CD4-positive, alpha-beta memory T cell (primary cell): ENCODE data around the gene ANKRD11. TPM values are rescaled to one million over a fixed set of nuclear protein-coding genes. Genes with fewer than 3 reads are reported as not detected.

Experiments used
- CTCF ChIA-PET: fragments of 350-600 bp; sonication (Branson Sonifier 250); formaldehyde crosslinking; loops from one replicate; lab custom pipeline; 2021; ENCODE audit warnings: inconsistent platforms; ENCODE audit not compliant: partially characterized antibody; lab: Charles Lee
- POLR2A ChIA-PET: fragments of 350-600 bp; sonication (Branson Sonifier 250); formaldehyde crosslinking; loops from one replicate; lab custom pipeline; 2021; ENCODE audit not compliant: partially characterized antibody; lab: Charles Lee
- DNase-seq, 5 donors: peaks; one replicate each; pipeline versions ENCODE4 v3.0.0 to v3.0.0-alpha.2; 2020 to 2022; ENCODE audit warnings: mixed read lengths in 1 of 5
- H3K27ac ChIP-seq: one replicate; pipeline ENCODE4 v1.7.0; 2013; ENCODE audit warnings: low read depth, low read length
- H3K27me3 ChIP-seq: 2 replicates; pipeline ENCODE4 v1.7.0; 2013; ENCODE audit warnings: mild to moderate bottlenecking, low read length, moderate library complexity; ENCODE audit not compliant: insufficient read depth
- H3K36me3 ChIP-seq: 2 replicates; pipeline ENCODE4 v1.7.0; 2013; ENCODE audit warnings: mild to moderate bottlenecking, low read length, moderate library complexity; ENCODE audit not compliant: insufficient read depth
- H3K4me1 ChIP-seq: 2 replicates; pipeline ENCODE4 v1.7.0; 2013; ENCODE audit warnings: mild to moderate bottlenecking, low read length, moderate library complexity; ENCODE audit not compliant: insufficient read depth
- H3K4me3 ChIP-seq, 2 donors: one replicate each; pipeline ENCODE4 v1.7.0; 2013; ENCODE audit warnings: low read length in 2 of 2, mild to moderate bottlenecking in 1 of 2
- H3K9me3 ChIP-seq, 2 donors: one replicate each; pipeline ENCODE4 v1.7.0; 2013; ENCODE audit warnings: low read length in 2 of 2, control low read depth in 1 of 2; ENCODE audit not compliant: control insufficient read depth in 1 of 2
- H3K27ac Mint-ChIP-seq, 7 donors: one replicate each; pipeline ENCODE4 v1.8.0; 2020 to 2021; ENCODE audit warnings: mixed read lengths in 7 of 7, mild to moderate bottlenecking in 6 of 7, inconsistent platforms in 3 of 7, moderate library complexity in 3 of 7
- H3K27me3 Mint-ChIP-seq, 2 donors: one replicate each; pipeline ENCODE4 v1.8.0; 2020 to 2021; ENCODE audit warnings: mixed read lengths in 2 of 2
- H3K36me3 Mint-ChIP-seq, 2 donors: one replicate each; pipeline ENCODE4 v1.8.0; 2020 to 2021; ENCODE audit warnings: mixed read lengths in 2 of 2, inconsistent platforms in 1 of 2, mild to moderate bottlenecking in 1 of 2
- H3K4me1 Mint-ChIP-seq, 4 donors: one replicate each; pipeline ENCODE4 v1.8.0; 2020 to 2021; ENCODE audit warnings: mixed read lengths in 4 of 4, mild to moderate bottlenecking in 1 of 4
- H3K4me3 Mint-ChIP-seq, 8 donors: one replicate each; pipeline ENCODE4 v1.8.0; 2020 to 2021; ENCODE audit warnings: mixed read lengths in 8 of 8, mild to moderate bottlenecking in 7 of 8, moderate library complexity in 6 of 8, inconsistent platforms in 3 of 8
- H3K9me3 Mint-ChIP-seq, 8 donors: one replicate each; pipeline ENCODE4 v1.8.0; 2020 to 2021; ENCODE audit warnings: mixed read lengths in 8 of 8, mild to moderate bottlenecking in 5 of 8, inconsistent platforms in 3 of 8, moderate library complexity in 1 of 8
- intact Hi-C: fragments of 100-400 bp; cut with micrococcal nuclease; formaldehyde crosslinking; loops from one replicate; pipeline ENCODE4 v1.15.1; 2023
- polyA plus RNA-seq, 2 donors: library from polyadenylated mRNA; unstranded; fragments of 300-500 nt; fragmentation: Illumina TruSeq; gene quantifications; one replicate each; pipeline ENCODE4 v1.2.3, GENCODE V29; 2021
- total RNA-seq, 2 experiments: library from RNA; stranded (reverse); gene quantifications; one replicate each; pipeline ENCODE4 v1.2.3, GENCODE V29; 2021

ANKRD11 gene
- total and polyA plus RNA-seq, 4 experiments from 2014 or later: 3.9 to 246 (median 140) TPM

DNA sequence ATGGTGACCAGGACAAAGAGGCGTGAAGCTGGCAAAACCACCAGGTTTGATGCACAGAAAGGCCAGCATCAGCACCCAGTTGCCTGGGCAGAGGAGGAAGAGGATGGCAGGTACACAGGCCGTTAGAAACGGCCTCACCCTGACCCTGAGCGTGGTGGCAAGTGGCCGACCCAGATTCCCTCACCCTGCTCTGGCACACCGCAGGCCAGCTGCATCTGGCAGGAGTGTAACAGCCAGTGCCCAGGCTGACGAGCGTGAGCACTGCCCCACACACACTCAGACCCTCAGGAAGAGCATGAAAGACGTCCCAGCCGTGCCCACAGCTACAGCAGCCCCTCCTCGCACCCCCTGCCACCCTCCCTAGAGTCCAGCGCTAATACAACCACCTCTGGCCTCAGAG, 82.0 kb downstream of the ANKRD11 start:
- Histone ChIP-seq H3K4me1 (peaks cover 100% of the 10 kb centered on the region), H3K27me3 (no peaks in the 10 kb centered on the region), H3K4me3 (no peak overlapping the region), H3K9me3 (no peaks in the 10 kb centered on the region), H3K36me3 (no peaks in the 10 kb centered on the region), H3K27ac (peak overlapping the region; percentile 66)
- peaks cover 0 to 12% of the 10 kb centered on the region in 2 donors for H3K36me3 Mint-ChIP-seq
- CTCF ChIA-PET: interaction anchor here (0.7 to 1.1 kb wide), 5 partner anchors 44 to 120 kb away, joined by 3 to 5 read pairs (median 4); no protein-coding TSS in a partner anchor
- POLR2A ChIA-PET: interaction anchor here (0.5 to 4.0 kb wide), 7 partner anchors 12 to 93 kb away, joined by 3 to 31 read pairs (median 7); partner anchors contain the start of gene ANKRD11
- H3K27ac Mint-ChIP-seq: peak overlapping the region; percentile 93 to 97 (median 95)
- H3K27me3 Mint-ChIP-seq: no peaks in the 10 kb centered on the region
- peak overlapping the region; percentile 18 to 86 (median 73) for H3K4me3 Mint-ChIP-seq
- H3K9me3 Mint-ChIP-seq: no peaks in the 10 kb centered on the region
- no peak for DNase-seq
- peaks cover 67 to 95% (median 87%) of the 10 kb centered on the region in 4 donors for H3K4me1 Mint-ChIP-seq
- intact Hi-C loops: loop anchor here (2.0 to 5.0 kb wide), 2 partner anchors 48 to 99 kb away; partner anchors contain the start of gene SPG7

DNA sequence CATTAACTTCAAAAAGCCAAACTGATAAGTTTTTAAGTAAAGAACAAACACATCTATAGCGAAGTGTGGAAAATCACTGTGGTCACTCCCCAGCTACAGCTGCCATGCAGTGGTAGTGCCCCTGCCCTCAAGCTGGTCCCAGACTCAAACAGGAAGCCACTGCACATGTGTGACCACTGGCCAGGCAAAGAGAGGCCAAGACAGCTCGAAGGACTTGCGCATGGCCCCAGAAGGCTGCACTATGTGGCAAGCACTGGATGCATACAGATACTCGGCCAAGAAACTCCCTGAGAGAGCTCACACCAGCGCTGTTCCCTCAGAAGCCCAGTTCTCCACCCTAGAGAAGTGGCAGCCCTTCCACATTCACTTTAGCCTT, 82.4 kb downstream of the ANKRD11 start:
- Mint-ChIP-seq H3K27me3 (no peaks in the 10 kb centered on the region), H3K4me3 (peak overlapping the region; percentile 66 to 86 (median 76)), H3K27ac (peak overlapping the region; percentile 93 to 97 (median 95)), H3K4me1 (peaks cover 70 to 95% (median 88%) of the 10 kb centered on the region in 4 donors), H3K9me3 (no peaks in the 10 kb centered on the region), H3K36me3 (peaks cover 0 to 15% of the 10 kb centered on the region in 2 donors)
- Histone ChIP-seq H3K36me3 (no peaks in the 10 kb centered on the region), H3K27ac (peak overlapping the region; percentile 66), H3K4me1 (peaks cover 100% of the 10 kb centered on the region), H3K9me3 (no peaks in the 10 kb centered on the region), H3K4me3 (no peak overlapping the region), H3K27me3 (no peaks in the 10 kb centered on the region)
- ChIA-PET CTCF (interaction anchor here (0.7 kb wide), 2 partner anchors 119 to 121 kb away, joined by 3 to 4 read pairs; no protein-coding TSS in a partner anchor), POLR2A (interaction anchor here (0.6 to 4.0 kb wide), 3 partner anchors 15 to 92 kb away, joined by 3 to 31 read pairs (median 16); partner anchors contain the start of gene ANKRD11)
- intact Hi-C loops: loop anchor here (2.0 to 5.0 kb wide), 2 partner anchors 47 to 99 kb away; partner anchors contain the start of gene SPG7
- no peak for DNase-seq

DNA sequence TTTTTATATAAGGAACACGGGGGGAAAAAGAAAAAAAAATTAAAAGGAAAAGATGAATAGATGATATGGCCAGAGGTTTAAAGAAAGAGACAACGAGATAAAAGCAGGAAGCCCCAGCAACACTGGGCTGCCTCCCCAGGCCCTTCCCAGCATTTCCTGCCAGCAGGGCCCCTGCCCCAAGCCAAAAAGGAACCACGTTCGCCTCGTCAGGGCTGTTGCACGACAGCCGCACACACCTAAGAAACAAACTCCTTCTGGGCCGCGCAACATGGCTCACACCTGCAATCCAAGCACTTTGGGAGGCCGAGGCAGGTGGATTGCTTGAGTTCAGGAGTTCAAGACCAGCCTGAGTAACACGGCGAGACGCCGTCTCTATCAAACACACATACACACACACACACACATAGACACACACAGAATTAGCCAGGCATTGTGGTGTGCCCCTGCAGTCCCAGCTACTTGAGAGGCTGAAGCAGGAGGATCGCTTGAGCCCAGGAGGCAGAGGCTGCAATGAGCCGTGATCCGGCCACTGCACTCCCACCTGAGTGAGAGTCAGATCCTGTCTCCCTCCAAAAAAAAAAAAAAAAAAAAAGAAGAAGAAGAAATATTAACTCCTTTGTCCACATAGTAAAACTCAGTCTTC, 83.0 kb downstream of the ANKRD11 start:
- peak overlapping the region; percentile 66 for H3K27ac ChIP-seq
- Mint-ChIP-seq H3K4me3 (peak overlapping the region; percentile 66 to 86 (median 76)), H3K4me1 (peaks cover 70 to 94% (median 86%) of the 10 kb centered on the region in 4 donors), H3K9me3 (no peaks in the 10 kb centered on the region), H3K36me3 (peaks cover 0 to 16% of the 10 kb centered on the region in 2 donors), H3K27ac (peak overlapping the region; percentile 93 to 97 (median 95)), H3K27me3 (no peaks in the 10 kb centered on the region)
- ChIA-PET POLR2A (interaction anchor here (0.6 to 4.0 kb wide), 2 partner anchors 15 to 82 kb away, joined by 3 to 31 read pairs; partner anchors contain the start of gene ANKRD11), CTCF (interaction anchor here (0.7 kb wide), 2 partner anchors 118 to 121 kb away, joined by 3 to 4 read pairs; no protein-coding TSS in a partner anchor)
- H3K4me3 ChIP-seq: no peak overlapping the region
- peak; percentile 28 to 56 (median 39) for DNase-seq
- H3K4me1 ChIP-seq: peaks cover 100% of the 10 kb centered on the region
- no peaks in the 10 kb centered on the region for H3K36me3 ChIP-seq
- H3K27me3 ChIP-seq: no peaks in the 10 kb centered on the region
- intact Hi-C loops: loop anchor here (5.0 kb wide), 1 partner anchor 100 kb away; the partner anchor contains the start of gene SPG7
- H3K9me3 ChIP-seq: no peaks in the 10 kb centered on the region

DNA sequence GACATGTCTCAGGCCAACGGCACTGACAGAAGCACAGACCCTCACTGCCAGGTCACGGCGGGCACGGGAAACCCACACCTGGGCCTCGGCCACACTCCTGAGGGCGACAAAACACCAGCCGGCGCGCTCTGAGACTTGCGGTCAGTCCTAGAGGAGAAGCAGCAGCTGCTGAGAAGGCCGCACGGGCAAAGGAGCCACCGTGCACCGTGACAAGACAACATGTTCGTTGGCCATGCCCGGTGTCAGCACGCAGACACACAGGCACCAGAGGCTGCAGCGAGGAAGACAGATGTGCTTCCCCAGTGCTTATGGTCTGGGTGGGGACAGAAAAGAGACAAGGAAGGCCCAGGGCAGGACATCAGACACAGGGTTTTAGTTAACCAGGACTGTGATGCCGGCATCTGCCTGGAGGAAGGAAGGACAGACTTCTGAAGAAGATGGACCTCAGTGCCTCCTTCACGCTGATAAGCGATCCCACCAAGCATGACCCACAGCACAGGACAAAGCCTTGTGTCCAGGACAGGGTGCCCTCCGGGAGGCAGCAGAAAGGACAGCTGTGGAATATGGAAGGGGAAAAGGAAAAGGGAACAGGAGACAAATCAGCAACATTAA, 84.0 kb downstream of the ANKRD11 start:
- H3K4me1 ChIP-seq: peaks cover 92% of the 10 kb centered on the region
- peak overlapping the region; percentile 93 to 97 (median 95) for H3K27ac Mint-ChIP-seq
- no peaks in the 10 kb centered on the region for H3K27me3 Mint-ChIP-seq
- ChIA-PET CTCF (no interaction called here), POLR2A (no interaction called here)
- H3K4me1 Mint-ChIP-seq: peaks cover 73 to 98% (median 88%) of the 10 kb centered on the region in 4 donors
- H3K9me3 ChIP-seq: no peaks in the 10 kb centered on the region
- no peak overlapping the region for H3K4me3 ChIP-seq
- H3K9me3 Mint-ChIP-seq: no peaks in the 10 kb centered on the region
- H3K36me3 ChIP-seq: no peaks in the 10 kb centered on the region
- intact Hi-C loops: loop anchor here (5.0 kb wide), 1 partner anchor 101 kb away; the partner anchor contains the start of gene SPG7
- H3K27ac ChIP-seq: peak overlapping the region; percentile 66
- H3K4me3 Mint-ChIP-seq: peak overlapping the region in 7 of 8 donors; percentile 38 to 86 (median 74)
- H3K27me3 ChIP-seq: no peaks in the 10 kb centered on the region
- peaks cover 0 to 18% of the 10 kb centered on the region in 2 donors for H3K36me3 Mint-ChIP-seq
- DNase-seq: no peak

DNA sequence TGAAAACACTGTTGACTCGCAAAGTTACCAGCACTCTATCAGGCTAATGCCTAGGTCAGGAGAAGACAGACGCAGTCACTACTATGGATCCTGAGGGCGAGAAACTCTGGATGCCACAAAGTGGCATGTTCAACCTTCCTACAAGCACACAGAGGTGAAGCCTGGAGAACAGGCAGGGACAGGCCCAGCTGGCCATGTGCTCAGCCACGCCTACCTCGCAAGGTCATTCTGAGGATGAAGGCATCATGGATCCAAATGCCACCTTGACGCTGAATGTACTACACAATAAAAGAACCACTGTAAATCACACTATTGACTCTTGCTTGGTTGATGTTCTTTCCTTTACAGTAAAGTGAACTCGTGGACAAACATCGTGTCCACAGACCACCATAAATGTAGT, 85.8 kb downstream of the ANKRD11 start:
- H3K4me3 ChIP-seq: no peak overlapping the region
- CTCF ChIA-PET: no interaction called here
- no peaks in the 10 kb centered on the region for H3K9me3 Mint-ChIP-seq

DNA sequence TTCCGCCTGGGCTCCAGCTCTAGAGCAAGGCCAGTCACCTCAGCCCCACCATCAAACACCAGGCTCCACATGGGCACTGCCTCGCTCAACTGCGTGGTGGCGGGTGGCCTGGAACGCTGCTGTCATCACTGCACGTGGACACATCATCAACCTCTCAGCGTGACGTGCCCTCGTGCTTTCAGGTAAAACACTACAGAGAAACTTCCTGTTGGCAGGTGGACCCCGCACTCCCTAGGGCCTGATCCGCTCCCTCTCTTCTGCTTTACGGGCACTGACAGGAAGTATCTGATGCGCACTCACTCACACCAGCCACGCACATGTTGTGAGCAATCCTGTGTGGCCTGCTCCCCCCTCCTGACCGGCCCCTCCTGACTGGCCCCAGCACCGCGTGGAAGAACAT, 87.4 kb downstream of the ANKRD11 start:
- peak overlapping the region in 7 of 8 donors; percentile 8 to 69 (median 37) for H3K4me3 Mint-ChIP-seq
- ChIA-PET POLR2A (interaction anchor here (0.8 to 1.1 kb wide), 2 partner anchors 42 to 86 kb away, joined by 3 to 4 read pairs; no protein-coding TSS in a partner anchor), CTCF (interaction anchor here (0.6 to 1.0 kb wide), 2 partner anchors 86 to 107 kb away, joined by 3 read pairs; no protein-coding TSS in a partner anchor)
- Histone ChIP-seq H3K4me1 (peaks cover 72% of the 10 kb centered on the region), H3K36me3 (no peaks in the 10 kb centered on the region), H3K4me3 (no peak overlapping the region), H3K9me3 (no peaks in the 10 kb centered on the region), H3K27ac (peak overlapping the region; percentile 16), H3K27me3 (no peaks in the 10 kb centered on the region)
- no peaks in the 10 kb centered on the region for H3K27me3 Mint-ChIP-seq
- DNase-seq: peak; percentile 15 to 54 (median 33)
- H3K4me1 Mint-ChIP-seq: peaks cover 56 to 85% (median 71%) of the 10 kb centered on the region in 4 donors
- peak overlapping the region; percentile 74 to 95 (median 85) for H3K27ac Mint-ChIP-seq
- intact Hi-C loops: no loop called here
- H3K9me3 Mint-ChIP-seq: no peaks in the 10 kb centered on the region
- H3K36me3 Mint-ChIP-seq: peaks cover 0 to 26% of the 10 kb centered on the region in 2 donors

More for the DNA sequence above, 85.8 kb downstream of the ANKRD11 start:
- Histone ChIP-seq H3K9me3 (no peaks in the 10 kb centered on the region), H3K36me3 (no peaks in the 10 kb centered on the region), H3K4me1 (peaks cover 74% of the 10 kb centered on the region), H3K27me3 (no peaks in the 10 kb centered on the region), H3K27ac (no peak overlapping the region)
- Mint-ChIP-seq H3K36me3 (peaks cover 0 to 21% of the 10 kb centered on the region in 2 donors), H3K4me3 (peak overlapping the region in 6 of 8 donors; percentile 27 to 69 (median 40)), H3K27me3 (no peaks in the 10 kb centered on the region), H3K4me1 (peaks cover 65 to 88% (median 75%) of the 10 kb centered on the region in 4 donors), H3K27ac (peak overlapping the region in 6 of 7 donors; percentile 53 to 95 (median 82))
- POLR2A ChIA-PET: no interaction called here
- DNase-seq: no peak
- intact Hi-C loops: no loop called here
